HEK293T (cell line): ENCODE results near the gene NLRP9.

Experiments used
- BHLHE40 ChIP-seq: fragments of 450-650 bp; IDR thresholded peaks from 2 replicates; pipeline ENCODE4 v1.6.1; 2016; ENCODE audit warnings: mild to moderate bottlenecking, moderate library complexity, borderline replicate concordance
- ELF4 ChIP-seq: fragments of 450-650 bp; IDR thresholded peaks from 2 replicates; pipeline ENCODE4 v1.6.1; 2017; ENCODE audit warnings: antibody characterized with exemption
- HDGF ChIP-seq: fragments of 450-650 bp; IDR thresholded peaks from 2 replicates; pipeline ENCODE4 v1.6.1; 2017; ENCODE audit warnings: antibody characterized with exemption, borderline replicate concordance
- L3MBTL2 ChIP-seq: fragments of 450-650 bp; conservative IDR thresholded peaks from 2 replicates; pipeline ENCODE4 v1.6.1; 2016; ENCODE audit warnings: mild to moderate bottlenecking
- SUZ12 ChIP-seq: fragments of 450-650 bp; IDR thresholded peaks from 2 replicates; pipeline ENCODE4 v1.6.1; 2016; ENCODE audit warnings: mild to moderate bottlenecking
- TARDBP ChIP-seq: fragments of 450-650 bp; IDR thresholded peaks from 2 replicates; pipeline ENCODE4 v1.6.1; 2016
- TF ChIP-seq, protein P1 (sequence below): fragments of 450-650 bp; IDR thresholded peaks from 2 replicates; pipeline ENCODE4 v1.6.1; 2016

DNA sequence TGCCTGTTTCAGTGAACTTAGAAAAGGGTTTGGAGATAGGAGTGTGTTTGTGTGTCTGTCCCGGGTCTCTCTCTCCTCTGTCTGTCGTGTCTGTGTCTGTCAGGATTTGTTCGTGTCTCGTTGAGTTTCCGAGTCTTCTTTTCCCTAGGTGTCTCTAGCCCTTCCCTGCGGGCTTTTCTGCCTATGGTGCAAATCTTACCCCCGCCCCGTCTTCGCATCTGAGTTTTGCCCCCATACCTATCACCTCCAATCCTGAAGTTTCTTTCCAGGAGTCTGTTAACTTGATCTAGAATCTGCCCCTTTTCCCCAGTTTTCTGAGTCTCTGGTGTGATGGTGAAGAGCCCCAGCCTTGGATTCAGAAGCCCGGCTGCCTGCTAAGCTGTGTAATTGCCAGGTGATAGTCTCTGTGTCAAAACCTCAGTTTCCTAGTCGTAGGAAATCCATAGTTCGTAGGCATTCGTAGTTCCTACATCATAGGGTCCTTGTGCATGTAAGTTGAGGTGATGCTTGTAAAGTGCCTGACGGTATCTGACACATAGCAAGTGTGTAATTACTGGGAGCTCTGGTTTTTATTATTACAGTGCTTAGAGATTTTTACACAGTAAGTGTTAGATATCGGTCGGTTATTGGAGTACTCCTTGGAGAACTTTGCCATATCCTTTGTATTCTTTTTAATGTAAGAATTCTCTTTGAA lies 62.4 kb downstream of the NLRP9 start:
- no peak for TF ChIP-seq BHLHE40
- no peak for TF ChIP-seq L3MBTL2
- TF ChIP-seq, protein P1, sequence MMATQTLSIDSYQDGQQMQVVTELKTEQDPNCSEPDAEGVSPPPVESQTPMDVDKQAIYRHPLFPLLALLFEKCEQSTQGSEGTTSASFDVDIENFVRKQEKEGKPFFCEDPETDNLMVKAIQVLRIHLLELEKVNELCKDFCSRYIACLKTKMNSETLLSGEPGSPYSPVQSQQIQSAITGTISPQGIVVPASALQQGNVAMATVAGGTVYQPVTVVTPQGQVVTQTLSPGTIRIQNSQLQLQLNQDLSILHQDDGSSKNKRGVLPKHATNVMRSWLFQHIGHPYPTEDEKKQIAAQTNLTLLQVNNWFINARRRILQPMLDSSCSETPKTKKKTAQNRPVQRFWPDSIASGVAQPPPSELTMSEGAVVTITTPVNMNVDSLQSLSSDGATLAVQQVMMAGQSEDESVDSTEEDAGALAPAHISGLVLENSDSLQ, result no peak
- no peak for TF ChIP-seq SUZ12
- no peak for TF ChIP-seq TARDBP
- no peak for TF ChIP-seq ELF4
- no peak for TF ChIP-seq HDGF
